GM21786 (cell line): ENCODE measurements around the gene KCTD7.
"Not testable (repeated sequence)": the region's sequence is repeated elsewhere in the genome, so short reads cannot be mapped to it uniquely, and the experiment has no call there.

Experiments used
- ATAC-seq: cut with Tn5 transposase; IDR thresholded peaks from one replicate; pipeline ENCODE4 v1.9.1; 2021; ENCODE audit not compliant: unreplicated experiment

The KCTD7 gene

GRCh38 chr7:66628361-66629221, at the start of gene KCTD7:
Gene KCTD7 (plus strand): TSS chr7:66628881. CDS start chr7:66629065, 184 bp downstream.
- ATAC-seq, result peak; percentile 77

GRCh38 chr7:66580380-66580779, 48.3 kb upstream of the KCTD7 start:
- ATAC-seq, result not testable (repeated sequence)

- ATAC-seq, result not testable (repeated sequence)
Measured at GRCh38 chr7:66582816-66583489, 45.7 kb upstream of the KCTD7 start.

- no peak for ATAC-seq
Measured at GRCh38 chr7:66583490-66584110, 45.1 kb upstream of the KCTD7 start.

- ATAC-seq, result no peak
Measured at GRCh38 chr7:66586181-66586580, 42.5 kb upstream of the KCTD7 start.

GRCh38 chr7:66588226-66588625, 40.5 kb upstream of the KCTD7 start:
- not testable (repeated sequence) for ATAC-seq

GRCh38 chr7:66588856-66589570, 39.7 kb upstream of the KCTD7 start:
- ATAC-seq, result not testable (repeated sequence)

GRCh38 chr7:66590302-66591057, 38.2 kb upstream of the KCTD7 start:
- ATAC-seq, result not testable (repeated sequence)

GRCh38 chr7:66591058-66591798, 37.5 kb upstream of the KCTD7 start:
- ATAC-seq, result peak; percentile 10

GRCh38 chr7:66591799-66592596, 36.7 kb upstream of the KCTD7 start:
- ATAC-seq, result peak; percentile 98

GRCh38 chr7:66592597-66593146, 36.0 kb upstream of the KCTD7 start:
- not testable (repeated sequence) for ATAC-seq

- ATAC-seq, result not testable (repeated sequence)
Measured at GRCh38 chr7:66594082-66594481, 34.6 kb upstream of the KCTD7 start.

- ATAC-seq, result no peak
Measured at GRCh38 chr7:66597461-66597860, 31.2 kb upstream of the KCTD7 start.

GRCh38 chr7:66602159-66602558, 26.5 kb upstream of the KCTD7 start:
- no peak for ATAC-seq

- ATAC-seq, result no peak
Measured at GRCh38 chr7:66604198-66604597, 24.5 kb upstream of the KCTD7 start.

- ATAC-seq, result not testable (repeated sequence)
Measured at GRCh38 chr7:66606540-66607291, 22.0 kb upstream of the KCTD7 start.

- ATAC-seq, result no peak
Measured at GRCh38 chr7:66609176-66609575, 19.5 kb upstream of the KCTD7 start.

GRCh38 chr7:66614596-66614995, 14.1 kb upstream of the KCTD7 start:
- not testable (repeated sequence) for ATAC-seq
